ENCODE results near the gene CACTIN. TPM values are rescaled to one million over a fixed set of nuclear protein-coding genes. Genes with fewer than 3 reads are reported as not detected.

The CACTIN gene
- total and polyA plus RNA-seq, 2 of the 8 experiments (the other 6 are each of a cell fraction or from before 2014, with no cell fraction given) = 25.8 to 29.9 TPM

DNA sequence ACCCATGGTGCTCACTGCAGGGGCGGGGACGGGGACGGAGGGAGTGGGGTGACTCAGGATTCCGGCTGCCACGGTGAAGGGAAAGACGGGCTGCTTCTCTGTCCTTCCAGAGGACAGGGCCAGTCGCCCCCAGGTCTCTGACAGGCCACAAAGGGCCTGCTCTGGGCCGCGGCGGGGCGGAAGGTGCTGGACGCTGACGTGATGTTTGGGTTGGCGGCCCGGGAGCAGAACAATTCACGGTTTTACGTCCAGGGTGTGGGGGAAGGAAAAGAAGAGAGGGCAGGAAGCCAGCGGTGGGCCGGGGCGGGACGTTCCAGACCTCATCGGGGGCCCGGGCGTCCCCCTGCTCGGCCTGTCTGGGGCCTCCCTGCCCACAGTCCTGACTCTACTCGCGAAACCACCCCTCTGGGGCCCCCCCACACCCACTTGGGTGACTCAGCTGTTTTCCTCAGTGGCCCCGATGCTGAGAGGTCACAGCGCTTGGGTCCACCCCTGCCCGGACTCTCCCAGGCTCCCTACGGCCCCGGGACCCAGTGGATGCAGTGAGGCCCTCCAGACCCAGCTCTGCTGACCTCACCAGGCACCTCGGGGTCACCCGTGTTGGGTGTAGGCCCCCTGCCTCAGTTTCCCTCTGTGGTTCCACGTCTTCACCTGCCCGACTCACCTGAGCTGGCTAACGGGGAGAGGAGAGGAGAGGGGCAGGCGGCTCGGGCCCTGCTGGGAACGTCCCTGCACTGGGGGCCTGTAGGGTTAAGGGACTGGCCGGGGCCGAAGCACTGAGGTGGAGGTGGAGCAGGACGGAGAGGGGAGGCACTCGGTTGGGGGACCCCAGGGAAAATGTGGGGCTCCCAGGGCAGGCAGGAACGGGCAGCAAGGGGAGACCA, 44.4 kb upstream of the CACTIN start:
- H4K8ac ChIP-seq (ENCODE audit: extremely low read depth, insufficient read depth, low read length) = no peak overlapping the region; the same call in none of the 2 replicates
- no peak for FAIRE-seq
- no peaks in the 10 kb centered on the region for H3K9me3 ChIP-seq (ENCODE audit: insufficient read depth in 2 of 2, low read depth in 1 of 2, low read length in 1 of 2)
- no peak overlapping the region for H3K4ac ChIP-seq (replicated peaks; ENCODE audit: insufficient read length, low read depth, low read length)
- H3K4me1 ChIP-seq (replicated peaks in 1 of 4; ENCODE audit: control insufficient read depth in 3 of 4, insufficient read depth in 4 of 4, low read length in 3 of 4) = peaks cover 0 to 21% (median 10%) of the 10 kb centered on the region in 4 experiments; a peak in 5 of 7 replicates
- no peak overlapping the region for H3K4me2 ChIP-seq (ENCODE audit: insufficient read depth in 1 of 2, low read depth in 2 of 2, low read length in 2 of 2)
- H4K91ac ChIP-seq (replicated peaks; ENCODE audit: insufficient read length, low read length) = peak overlapping the region; percentile 26
- no peak overlapping the region; the same call in 1 of the 2 replicates for H3K27ac ChIP-seq (ENCODE audit: low read depth, low read length)
- no peak overlapping the region; a peak in 1 of 7 replicates for H3K9ac ChIP-seq (replicated peaks in 1 of 4; ENCODE audit: extremely low read depth in 1 of 4, low read depth in 3 of 4, low read length in 3 of 4)
- no peaks in the 10 kb centered on the region for H3K27me3 ChIP-seq (replicated peaks in 1 of 4; ENCODE audit: control insufficient read depth in 3 of 4, extremely low read depth in 1 of 4, insufficient read depth in 3 of 4, low read length in 3 of 4)
- no peak overlapping the region for H3K23ac ChIP-seq (ENCODE audit: insufficient read length)
- no peak overlapping the region for H2BK120ac ChIP-seq (replicated peaks; ENCODE audit: low read depth, low read length)
- CTCF ChIA-PET (ENCODE audit: partially characterized antibody) = interaction anchor here (1.2 to 3.5 kb wide), 8 partner anchors 9 to 61 kb away, joined by 3 to 13 read pairs (median 4); partner anchors contain the start of gene TJP3
- 0 out of 2 replicates have a peak overlapping the region, but pooled peaks have one; percentile 33 for H2BK12ac ChIP-seq (ENCODE audit: low read depth, low read length)
- H4K20me1 ChIP-seq (replicated peaks in 1 of 2; ENCODE audit: control insufficient read depth in 1 of 2, insufficient read depth in 2 of 2, low read length in 2 of 2) = peaks cover 10 to 38% of the 10 kb centered on the region in 2 experiments
- H3K79me2 ChIP-seq (ENCODE audit: control insufficient read depth in 1 of 2, insufficient read depth in 2 of 2, low read length in 2 of 2) = peaks cover 0 to 3% of the 10 kb centered on the region in 2 experiments; a peak in 1 of 4 replicates
- TF ChIP-seq BACH1 (IDR thresholded peaks at IDR 0.05; ENCODE audit: low read length) (0 out of 2 replicates have a peak, but pooled peaks have one; percentile 11), KDM4A (IDR thresholded peaks at IDR 0.05; ENCODE audit: low read depth, low read length, severe bottlenecking) (no peak)
- no peak overlapping the region; the same call in 1 of the 2 replicates for H3K18ac ChIP-seq (ENCODE audit: extremely low read depth, low read length)
- DNase-seq (ENCODE audit: low read depth in 1 of 2, low spot score in 2 of 2) = no peak
- H3K23me2 ChIP-seq (ENCODE audit: low read depth, low read length) = peaks cover 2% of the 10 kb centered on the region; the same call in 1 of the 2 replicates
- no peak overlapping the region for H4K5ac ChIP-seq (ENCODE audit: insufficient read length, low read depth, low read length)
- H3K36me3 ChIP-seq (ENCODE audit: control insufficient read depth in 2 of 4, insufficient read depth in 4 of 4, low read length in 3 of 4) = no peaks in the 10 kb centered on the region
- H2BK5ac ChIP-seq (ENCODE audit: low read depth, low read length) = peak overlapping the region; percentile 24; the same call in 1 of the 2 replicates
- H3K14ac ChIP-seq (ENCODE audit: insufficient read length) = no peak overlapping the region
- POLR2A ChIA-PET (ENCODE audit: partially characterized antibody) = interaction anchor here (0.7 to 1.8 kb wide), 5 partner anchors 11 to 92 kb away, joined by 3 to 4 read pairs (median 3); partner anchors contain the start of gene MRPL54
- no peak overlapping the region for H3K4me3 ChIP-seq (ENCODE audit: extremely low read depth in 1 of 4, insufficient read depth in 2 of 4, low read depth in 3 of 4, low read length in 4 of 4)
- H2BK15ac ChIP-seq (ENCODE audit: low read length) = no peak overlapping the region
- no peak overlapping the region for H2BK20ac ChIP-seq (ENCODE audit: low read length)
- WGBS, 2 experiments (ENCODE audit: extremely low coverage in 1 of 2, insufficient coverage in 1 of 2, insufficient read length in 1 of 2, insufficient replicate concordance in 2 of 2, low coverage in 1 of 2, low lambda C conversion rate in 2 of 2, missing lambda C conversion rate in 1 of 2) = 86% methylated on average over 24 of the region's 45 CpGs; no CpG with 5 or more reads in 1 of the 2 experiments
- H3K79me1 ChIP-seq (ENCODE audit: low read depth, low read length) = peaks cover 13% of the 10 kb centered on the region; the same call in 1 of the 2 replicates
- H2AK5ac ChIP-seq (ENCODE audit: low read depth, low read length) = peak overlapping the region; percentile 53; the same call in 1 of the 2 replicates
- H2AFZ ChIP-seq (ENCODE audit: low read length) = no peak overlapping the region
- H3K56ac ChIP-seq (replicated peaks; ENCODE audit: insufficient read length, low read depth, low read length) = no peak overlapping the region
